ENCODE data around the gene ADGRL3.
"Not testable (repeated sequence)": the region's sequence is repeated elsewhere in the genome, so short reads cannot be mapped to it uniquely, and the experiment has no call there.

The ADGRL3 gene

DNA sequence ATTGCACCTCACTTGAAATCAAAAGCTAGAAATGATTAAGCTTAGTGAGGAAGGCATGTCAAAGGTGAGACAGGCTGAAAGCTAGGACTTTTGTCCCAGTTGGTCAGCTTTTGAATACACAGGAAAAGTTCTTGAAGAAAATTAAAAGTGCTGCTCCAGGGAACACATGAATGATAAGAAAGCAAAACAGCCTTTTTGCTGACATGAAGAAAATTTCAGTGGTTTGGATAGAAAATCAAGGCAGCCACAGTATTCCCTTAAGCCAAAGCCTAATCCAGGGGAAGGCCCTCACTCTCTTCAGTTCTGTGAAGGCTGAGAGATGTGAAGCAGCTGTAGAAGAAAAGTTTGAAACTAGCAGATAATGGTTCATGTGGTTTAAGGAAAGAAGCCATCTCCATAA is 150.8 kb downstream of the ADGRL3 start:
- DNase-seq (ENCODE audit: low read depth, low spot score) = no peak

DNA sequence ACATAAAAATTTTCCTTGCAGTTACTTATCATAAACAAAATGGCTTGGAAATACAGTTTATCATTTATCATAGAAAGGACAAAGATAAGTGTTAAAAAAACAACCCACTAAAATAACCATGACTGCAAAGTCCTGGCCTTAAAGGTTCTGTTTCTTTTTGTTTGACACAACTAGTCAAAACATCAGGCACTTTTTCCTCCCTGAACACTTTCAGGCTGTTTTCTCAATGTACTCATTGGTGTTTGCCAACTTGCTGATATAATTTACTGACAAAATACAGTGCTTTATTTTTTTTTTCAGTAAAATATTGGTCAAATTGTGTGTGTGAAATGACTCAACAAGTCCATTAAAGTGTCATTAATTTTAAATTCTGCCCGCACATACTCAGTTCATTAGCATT is 156.6 kb downstream of the ADGRL3 start:
- DNase-seq (ENCODE audit: low read depth, low spot score) = no peak

DNA sequence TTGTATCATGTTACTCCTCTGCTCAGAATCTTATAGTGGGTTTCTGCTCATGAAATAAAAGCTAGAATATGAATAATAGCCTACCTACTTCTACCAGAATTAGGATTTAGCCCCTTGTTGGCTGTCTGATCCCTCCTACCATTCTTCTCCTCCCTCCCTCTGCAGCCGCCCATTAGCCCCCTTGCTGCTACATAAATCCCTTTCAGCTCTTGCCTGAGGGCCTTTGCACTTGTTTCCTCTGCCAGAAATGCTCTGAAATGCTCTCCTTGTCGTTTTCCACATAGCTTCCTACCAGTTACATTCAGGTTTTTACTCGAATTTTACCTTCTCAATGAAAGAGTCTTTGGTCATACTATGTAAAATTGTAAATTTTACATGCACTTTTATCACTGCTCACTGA is 159.2 kb downstream of the ADGRL3 start:
- no peak for DNase-seq (ENCODE audit: low read depth, low spot score)

DNA sequence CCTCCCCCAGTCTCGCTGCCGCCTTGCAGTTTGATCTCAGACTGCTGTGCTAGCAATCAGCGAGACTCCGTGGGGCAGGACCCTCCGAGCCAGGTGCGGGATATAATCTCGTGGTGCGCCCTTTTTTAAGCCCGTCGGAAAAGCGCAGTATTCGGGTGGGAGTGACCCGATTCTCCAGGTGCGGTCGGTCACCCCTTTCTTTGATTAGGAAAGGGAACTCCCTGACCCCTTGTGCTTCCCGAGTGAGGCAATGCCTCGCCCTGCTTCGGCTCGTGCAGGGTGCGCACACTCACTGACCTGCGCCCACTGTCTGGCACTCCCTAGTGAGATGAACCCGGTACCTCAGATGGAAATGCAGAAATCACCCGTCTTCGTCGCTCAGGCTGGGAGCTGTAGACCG is 172.7 kb downstream of the ADGRL3 start:
- DNase-seq (ENCODE audit: low read depth, low spot score) = not testable (repeated sequence)

DNA sequence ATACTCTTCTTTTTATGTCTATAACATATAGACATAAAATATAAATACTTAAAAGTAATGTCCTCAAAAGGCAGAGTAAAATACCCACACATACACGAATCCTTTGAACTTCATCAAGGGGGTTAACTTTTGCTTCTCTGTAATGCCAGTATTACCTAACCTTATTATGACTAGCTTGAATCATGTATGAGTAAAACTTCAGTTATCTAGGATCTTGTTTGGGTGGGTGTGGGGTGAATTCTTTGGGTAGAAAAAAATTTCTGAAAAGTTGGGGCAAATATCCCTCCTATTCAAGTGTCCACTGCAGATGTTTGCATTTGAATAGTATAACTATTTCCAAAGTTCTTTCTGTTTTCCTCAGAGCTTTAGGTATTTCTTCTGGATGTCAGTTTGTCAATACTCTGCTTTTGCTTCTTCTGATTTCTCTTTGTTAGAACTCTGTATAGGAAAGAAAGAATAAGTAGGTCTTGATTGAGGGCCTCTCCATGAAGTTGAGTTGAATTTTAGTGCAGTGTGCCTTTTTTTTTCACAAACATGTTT is 173.8 kb downstream of the ADGRL3 start:
- no peak for DNase-seq (ENCODE audit: low read depth, low spot score)

DNA sequence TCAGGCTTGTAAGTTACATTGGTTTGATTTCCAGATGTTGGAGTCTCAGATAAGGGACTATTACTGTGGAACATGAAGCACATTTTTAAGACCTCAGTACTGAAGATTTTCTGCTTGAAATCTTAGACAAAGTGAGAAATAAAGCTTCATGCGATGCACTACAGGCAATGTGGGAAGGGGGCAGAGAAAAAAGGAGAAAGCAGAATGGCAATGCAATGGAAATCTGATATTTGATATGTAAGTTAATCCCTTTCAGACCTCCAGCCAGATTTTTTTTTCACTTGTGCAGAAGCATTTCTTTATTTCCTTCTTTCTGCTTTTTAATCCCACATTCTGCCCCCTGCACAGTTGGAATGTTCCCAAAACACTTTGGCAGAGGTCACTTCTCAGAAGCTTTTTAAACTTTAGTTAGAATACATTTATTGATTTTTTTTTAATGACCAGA is 174.3 kb downstream of the ADGRL3 start:
- no peak for DNase-seq (ENCODE audit: low read depth, low spot score)

DNA sequence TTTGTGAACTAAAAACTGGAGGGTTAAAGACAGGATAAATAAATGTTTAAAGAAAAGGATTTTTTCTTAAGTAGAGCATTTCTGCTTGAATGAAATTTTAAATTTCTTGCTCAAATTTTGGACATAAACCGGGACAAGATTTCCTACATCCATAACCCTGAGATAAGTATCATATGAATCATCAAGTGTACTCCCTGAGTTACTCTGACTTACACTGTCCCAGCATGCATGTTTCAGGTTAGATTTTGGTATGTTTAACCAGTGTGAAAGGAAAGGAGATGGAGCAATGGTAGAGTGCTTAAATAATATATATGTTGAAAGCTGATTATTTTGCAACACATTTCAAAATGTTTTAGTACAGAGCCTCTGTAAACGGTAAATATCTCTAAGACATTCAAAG is 175.2 kb downstream of the ADGRL3 start:
- DNase-seq (ENCODE audit: low read depth, low spot score) = no peak

DNA sequence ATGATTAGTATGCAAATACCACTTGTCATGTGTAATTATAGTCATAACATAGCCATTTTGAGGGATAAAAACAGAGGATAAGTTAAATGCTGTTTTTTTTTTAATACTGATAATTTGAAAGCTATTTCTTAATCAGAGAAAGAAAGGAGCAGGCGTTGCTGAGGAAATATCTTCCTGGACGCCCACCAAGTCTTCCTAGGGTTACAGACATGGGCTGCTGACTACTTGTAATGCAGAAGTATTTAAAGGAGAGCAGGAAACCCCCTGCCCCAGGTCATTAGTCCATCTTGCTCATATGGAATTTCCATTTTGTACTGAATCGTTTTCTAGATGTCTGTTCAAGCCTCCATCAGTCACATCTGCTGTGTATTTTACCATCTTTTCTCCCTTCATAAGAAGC is 176.2 kb downstream of the ADGRL3 start:
- no peak for DNase-seq (ENCODE audit: low read depth, low spot score)

DNA sequence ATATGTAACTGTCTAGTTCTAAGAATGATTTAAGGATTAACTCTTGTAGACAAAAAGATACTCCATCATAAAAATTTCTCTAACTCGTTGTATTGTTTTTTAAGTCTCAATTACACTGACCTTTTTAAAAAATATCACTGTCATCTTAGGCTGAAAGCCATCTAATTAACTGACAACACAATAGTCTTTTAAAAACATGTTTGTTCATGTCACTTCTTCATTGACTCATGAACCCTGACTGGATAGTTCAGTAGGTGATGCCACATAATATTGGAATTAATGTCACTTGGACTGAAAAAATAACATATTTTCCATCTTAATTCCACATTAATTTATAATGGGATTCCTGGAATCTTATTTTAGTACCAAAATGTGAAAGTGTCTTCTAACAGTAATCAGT is 179.3 kb downstream of the ADGRL3 start:
- DNase-seq (ENCODE audit: low read depth, low spot score) = no peak

DNA sequence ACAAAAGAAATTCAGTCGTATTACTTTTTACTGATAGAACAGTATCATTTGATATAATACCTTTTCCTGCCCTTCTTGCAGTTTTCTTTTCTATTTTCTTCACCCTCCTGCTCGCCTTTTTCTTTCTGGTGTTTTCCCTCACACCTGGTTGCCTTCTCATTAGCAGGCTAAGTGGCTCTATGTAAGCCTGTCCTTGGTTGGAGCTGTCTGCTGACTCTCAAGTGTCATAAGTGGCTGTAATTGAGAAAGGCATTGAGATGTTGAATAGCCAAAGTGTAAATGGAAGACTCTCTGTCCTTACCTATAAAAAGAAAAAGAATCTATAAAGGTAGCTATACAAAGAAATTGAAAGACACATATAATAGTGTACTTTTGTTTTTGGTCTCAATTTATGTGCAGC is 180.7 kb downstream of the ADGRL3 start:
- no peak for DNase-seq (ENCODE audit: low read depth, low spot score)

DNA sequence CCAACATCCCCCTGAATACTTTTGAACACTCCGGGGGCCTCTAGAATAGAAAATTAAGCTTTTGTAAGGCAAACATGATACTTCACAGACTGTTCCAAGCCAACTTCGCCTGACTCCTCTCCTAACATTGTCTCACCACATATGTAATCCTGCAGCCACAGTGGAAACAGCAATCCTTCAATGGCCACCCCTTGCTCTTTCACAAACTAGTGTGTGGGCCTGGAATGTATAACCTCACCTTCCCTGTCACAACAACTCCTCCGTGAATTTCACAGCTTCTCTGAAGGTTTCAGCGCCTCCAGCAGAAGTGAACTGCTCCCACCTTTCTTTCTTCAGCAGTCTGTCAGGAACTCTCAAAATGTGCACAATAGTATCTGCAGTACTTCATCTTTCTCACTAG is 185.1 kb downstream of the ADGRL3 start:
- no peak for DNase-seq (ENCODE audit: low read depth, low spot score)

DNA sequence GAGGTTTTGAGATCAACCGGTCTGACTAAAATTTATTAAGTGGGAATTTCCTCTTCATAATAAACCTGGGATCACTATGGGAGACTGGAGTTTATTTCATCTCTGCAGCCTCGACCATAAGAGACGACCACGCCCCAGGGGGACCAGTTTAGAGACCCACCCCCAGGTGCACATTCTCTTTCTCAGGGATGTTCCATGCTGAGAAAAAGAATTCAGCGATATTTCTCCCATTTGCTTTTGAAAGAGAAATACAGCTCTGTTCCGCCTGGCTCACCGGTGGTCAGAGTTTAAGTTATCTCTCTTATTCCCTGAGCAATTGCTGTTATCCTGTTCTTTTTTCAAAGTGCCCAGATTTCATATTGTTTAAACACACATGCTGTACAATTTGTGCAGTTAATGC is 187.2 kb downstream of the ADGRL3 start:
- not testable (repeated sequence) for DNase-seq (ENCODE audit: low read depth, low spot score)

DNA sequence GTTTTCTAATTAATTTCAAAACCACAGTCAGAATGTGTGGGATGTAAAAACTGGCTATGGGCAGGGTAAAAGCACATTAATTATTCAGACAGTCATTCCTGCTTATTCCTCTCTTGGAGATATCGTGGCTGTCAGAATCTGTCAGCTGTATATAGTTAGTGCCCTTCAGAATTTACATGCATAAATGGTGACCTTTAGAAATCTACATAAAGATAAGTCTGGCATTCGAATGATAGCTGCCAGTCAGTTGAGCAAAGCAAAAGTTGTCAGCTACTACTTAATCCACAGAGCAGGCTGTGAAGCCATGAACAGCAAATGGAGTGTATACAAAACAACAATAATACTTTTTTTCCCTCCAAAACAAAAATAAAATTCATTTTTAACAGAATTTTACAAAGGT is 189.5 kb downstream of the ADGRL3 start:
- no peak for DNase-seq (ENCODE audit: low read depth, low spot score)

DNA sequence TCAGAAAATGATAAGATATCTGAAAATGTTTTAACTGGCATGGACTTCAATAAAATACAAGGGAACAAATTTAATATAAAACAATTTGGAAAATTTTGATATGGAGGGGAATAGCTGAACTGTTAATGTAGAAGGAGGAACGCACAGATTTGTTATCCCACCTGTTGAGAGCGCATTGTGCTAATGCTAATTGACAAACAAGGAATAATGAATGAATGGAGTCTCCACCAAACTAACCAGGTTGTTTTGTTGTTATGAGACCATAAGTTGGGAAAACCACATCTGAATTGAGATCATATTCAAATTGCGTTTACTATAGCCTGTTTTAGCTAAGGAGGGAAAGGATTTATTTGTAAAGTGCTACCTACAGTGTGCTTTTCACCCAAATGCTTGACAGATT is 195.6 kb downstream of the ADGRL3 start:
- no peak for DNase-seq (ENCODE audit: low read depth, low spot score)

DNA sequence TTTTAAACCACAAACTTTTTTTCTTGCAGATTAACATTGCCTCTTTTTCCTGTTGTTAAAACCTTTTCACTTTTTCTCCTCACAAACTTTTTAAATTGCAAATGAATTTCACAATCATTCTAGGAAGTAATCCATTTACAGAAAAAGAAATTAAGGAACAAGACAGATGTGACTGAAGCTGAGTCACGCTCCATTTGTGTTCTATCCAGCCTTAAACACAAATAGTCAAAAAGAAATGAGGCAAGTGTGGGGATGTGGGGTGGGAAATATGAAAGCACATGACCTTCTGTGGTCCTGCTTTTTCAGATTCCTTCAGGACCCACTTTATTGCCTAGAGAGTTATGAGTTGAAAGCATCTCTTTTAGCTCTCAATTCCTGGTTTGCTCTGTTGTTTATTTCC is 197.0 kb downstream of the ADGRL3 start:
- no peak for DNase-seq (ENCODE audit: low read depth, low spot score)

DNA sequence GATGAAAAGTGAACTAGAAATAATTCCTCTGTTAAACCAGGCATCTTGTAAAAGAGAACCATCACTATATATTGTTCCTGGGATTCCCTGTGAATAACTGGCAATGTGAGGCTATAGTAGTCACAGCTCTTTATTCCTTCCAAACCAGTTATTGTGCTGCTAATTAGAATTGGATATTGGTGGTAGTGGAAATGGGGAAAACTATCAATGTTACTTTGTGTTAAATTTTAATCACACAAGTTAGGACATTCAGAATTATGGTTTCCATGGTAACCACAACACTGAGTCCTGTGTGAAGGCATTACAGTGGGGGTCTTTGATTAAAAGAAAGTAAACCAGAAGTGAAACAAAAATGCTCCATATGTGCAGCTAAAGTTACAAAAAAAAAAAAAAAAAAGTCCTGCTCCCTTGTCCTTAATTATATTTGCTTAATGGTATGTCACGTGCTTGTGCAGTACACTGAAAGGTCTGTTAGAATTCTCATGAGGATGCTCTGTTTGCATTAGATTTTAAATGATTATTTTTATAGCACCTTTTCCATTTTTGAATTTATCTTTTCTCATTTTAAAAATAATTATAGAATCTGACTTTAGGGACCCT is 200.4 kb downstream of the ADGRL3 start:
- no peak for DNase-seq (ENCODE audit: low read depth, low spot score)

DNA sequence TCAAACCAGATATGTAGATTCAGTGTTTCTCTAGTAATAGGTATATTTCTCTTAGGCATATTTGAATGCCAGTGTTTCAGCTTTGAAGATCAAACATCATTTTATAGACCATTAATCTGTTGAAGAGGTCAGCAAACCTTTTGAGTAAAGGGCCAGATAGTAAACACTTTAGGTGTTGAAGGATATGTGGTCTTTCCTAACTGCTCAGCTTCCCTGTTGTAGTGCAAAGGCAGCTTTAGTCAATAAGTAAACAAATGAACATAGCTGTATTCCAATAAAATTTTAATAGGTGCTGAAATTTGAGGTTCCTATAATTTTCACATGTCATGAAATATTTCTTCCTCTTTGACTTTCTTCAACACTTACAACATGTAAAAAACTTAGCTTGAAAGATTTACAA is 201.6 kb downstream of the ADGRL3 start:
- no peak for DNase-seq (ENCODE audit: low read depth, low spot score)

DNA sequence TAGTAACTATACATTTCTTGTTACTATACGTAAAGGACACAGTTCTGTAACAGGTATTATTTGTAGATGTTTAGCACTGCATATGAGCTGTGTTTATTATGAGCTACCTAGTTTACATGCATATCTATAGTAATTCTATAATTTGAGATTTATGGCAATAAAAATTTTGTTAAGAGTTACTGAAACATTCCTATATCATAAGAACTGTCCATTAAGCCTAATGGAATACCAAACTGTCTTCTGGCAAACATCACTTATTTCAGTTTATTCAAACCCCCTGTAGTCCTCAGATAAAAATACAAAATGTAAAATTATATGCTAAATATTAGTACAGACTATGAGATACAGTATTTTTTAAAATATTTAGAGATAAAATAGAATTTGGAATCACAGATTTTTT is 205.2 kb downstream of the ADGRL3 start:
- no peak for DNase-seq (ENCODE audit: low read depth, low spot score)

DNA sequence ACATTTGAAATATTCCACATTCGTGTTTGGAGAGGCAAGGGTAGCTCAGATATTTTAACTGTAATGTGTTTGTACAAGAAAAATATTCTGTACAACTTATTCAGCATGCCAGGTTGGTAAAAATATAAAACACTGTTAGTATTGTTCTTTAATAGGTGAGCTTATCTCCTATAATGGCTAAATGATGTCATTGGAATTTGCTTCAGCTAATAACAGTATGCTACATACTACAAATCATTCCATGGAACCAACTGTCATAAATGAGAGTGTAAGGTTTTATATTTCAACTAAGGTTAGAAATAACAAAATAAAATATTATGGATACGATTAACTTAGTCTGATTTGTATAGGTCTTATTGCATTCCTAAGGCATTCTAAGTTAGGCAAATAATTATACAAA is 206.6 kb downstream of the ADGRL3 start:
- DNase-seq (ENCODE audit: low read depth, low spot score) = no peak

DNA sequence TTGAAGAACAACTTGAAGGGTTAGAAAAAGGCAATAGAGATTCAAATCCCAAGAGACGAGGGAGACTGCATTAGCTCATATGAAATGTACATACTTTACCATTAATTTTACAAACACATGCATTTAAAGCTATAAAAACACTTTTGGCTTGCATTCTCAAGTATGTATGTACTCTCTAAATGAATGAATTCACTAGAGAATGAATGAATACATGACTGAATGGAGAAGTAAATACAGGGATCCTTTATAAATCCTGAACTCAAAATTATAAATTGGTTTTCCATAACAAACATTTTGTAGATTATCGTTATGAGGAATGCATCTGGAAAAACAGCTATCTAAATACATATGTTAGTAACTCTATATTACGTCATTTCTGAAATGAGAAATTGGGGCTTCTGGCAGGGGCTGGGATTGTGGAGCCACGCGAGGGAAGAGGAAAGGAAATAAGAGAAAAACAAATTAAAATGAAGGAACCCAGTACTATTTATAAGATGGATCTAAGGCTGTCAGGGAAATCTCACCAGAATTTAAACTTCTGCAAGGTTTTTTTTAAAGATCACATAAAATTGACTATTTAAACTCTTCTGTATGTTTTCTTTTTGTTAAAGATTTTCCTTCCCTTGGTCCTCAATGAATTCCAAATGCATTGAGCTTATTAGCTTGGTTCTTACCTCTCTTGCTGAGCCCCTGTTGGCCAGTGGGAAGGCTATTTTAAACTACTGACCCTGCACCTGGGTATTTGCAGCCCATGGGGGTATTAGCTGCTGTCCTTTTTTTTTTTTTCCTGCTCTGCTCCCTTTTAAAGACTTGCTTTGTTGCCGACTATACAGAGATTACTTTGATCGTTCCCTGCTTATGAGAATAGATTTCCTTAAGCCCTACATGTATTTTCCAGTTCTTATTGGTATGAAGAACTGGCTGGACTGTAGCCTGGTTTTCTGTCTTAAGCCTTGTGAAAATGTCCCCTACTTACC is 207.8 kb downstream of the ADGRL3 start:
- DNase-seq (ENCODE audit: low read depth, low spot score) = no peak

DNA sequence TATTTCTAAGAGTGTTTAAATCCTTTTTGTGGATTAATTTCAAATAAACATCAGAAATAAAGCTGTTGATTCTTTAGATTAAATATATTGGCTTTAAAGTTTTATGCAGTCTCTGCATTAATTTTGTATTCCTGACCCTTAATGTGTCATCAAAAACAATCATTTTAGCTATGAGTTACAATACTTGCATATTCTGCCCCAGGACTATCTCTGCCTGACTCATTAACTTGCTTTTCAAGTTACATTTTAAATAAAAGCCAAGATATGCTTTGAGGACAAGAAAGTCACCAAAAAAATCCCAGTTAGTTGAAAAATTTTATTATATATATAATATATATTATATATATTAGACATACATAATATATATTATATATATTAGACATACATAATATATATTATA is 208.7 kb downstream of the ADGRL3 start:
- DNase-seq (ENCODE audit: low read depth, low spot score) = no peak

DNA sequence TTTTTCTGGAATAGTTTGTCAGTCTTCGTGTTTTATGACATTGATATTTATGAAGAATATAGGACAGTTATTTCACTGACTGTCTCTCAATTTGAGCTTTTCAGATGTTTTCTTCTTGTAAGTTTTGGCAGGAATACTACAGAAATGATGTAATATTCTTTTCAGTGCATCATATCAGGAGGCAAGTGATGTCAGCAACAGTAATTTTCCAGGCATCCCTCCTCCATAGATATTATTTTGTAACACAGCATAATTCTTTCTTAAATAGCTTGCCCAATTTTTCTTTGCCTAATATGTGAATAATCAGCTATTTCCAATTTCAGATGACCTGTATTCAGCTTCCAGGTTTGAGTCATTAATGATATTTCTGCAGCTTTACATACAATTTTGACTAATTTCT is 211.1 kb downstream of the ADGRL3 start:
- DNase-seq (ENCODE audit: low read depth, low spot score) = no peak

DNA sequence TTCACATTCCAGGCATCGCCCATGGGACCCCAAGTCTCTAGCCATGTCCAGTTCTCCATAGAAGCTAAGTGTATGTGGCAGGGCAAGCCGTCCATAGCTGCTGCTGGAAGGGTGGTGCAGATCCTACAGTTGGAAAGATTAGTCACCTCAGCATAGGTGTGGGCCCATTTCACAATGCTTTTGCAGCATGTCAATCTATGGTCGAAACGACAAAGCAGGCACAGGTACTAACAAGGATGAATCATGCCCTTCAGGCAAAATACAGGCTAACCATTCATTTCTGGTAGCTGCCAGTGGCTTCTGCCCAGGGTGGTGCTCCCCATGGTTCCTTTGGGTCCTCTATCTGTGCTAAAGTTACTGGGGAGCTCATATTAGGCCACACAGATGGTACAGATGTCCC is 225.2 kb downstream of the ADGRL3 start:
- no peak for DNase-seq (ENCODE audit: low read depth, low spot score)

Measured in activated CD4-positive, CD25-positive, alpha-beta regulatory T cell treated with anti-CD3 and anti-CD28 coated beads, Interleukin-2, amount 50 U/mL, for 16 hours (primary cell).